HG03108 (cell line): ENCODE results near the gene MAB21L4.

Source experiments
- ATAC-seq: cut with Tn5 transposase; IDR thresholded peaks from one replicate; pipeline ENCODE4 v1.9.1; 2021; ENCODE audit warnings: moderate library complexity; ENCODE audit not compliant: unreplicated experiment

Gene MAB21L4

GRCh38 chr2:240869109-240869955, 26.6 kb downstream of the MAB21L4 start:
- no peak for ATAC-seq

DNA sequence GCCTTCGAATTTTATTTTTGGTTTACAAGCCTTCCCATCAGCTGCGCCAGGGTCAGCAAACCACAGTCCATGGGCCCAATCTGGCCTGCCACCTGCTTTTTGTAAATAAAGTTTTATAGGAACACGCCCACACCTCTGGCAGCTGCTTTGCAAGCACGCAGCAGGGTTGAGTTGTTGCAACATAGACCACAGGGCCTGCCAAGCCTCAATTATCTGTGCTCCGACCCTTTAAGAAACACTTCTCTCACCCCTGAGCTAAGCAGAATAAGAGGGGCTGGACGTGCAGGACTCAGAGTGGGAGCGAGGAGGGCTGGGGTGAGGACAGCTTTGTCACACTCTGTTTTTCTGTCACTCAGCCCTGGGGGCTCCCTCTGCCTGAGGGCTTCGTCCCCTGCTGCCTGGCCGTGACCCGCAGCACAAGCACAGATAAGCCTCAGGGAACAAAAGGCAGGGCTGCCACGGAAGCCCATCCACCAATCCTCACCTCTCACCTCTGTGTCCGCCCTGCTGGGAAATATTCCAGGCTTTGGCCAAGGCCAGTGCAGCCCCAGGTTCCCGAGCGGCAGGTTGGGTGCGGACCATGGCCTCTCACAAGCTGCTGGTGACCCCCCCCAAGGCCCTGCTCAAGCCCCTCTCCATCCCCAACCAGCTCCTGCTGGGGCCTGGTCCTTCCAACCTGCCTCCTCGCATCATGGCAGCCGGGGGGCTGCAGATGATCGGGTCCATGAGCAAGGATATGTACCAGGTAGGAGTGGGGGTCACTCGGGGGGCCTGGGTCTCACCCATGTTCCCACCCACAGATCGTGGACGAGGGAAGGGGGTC, 27.5 kb downstream of the MAB21L4 start, which contains the start of gene AGXT:
AGXT (plus strand) TSS at position 539 of the 823 bp plus-strand sequence; CDS start at position 581, 42 bp downstream.
- ATAC-seq = no peak

- ATAC-seq = no peak
Observed at GRCh38 chr2:240865391-240865790, 30.6 kb downstream of the MAB21L4 start.

DNA sequence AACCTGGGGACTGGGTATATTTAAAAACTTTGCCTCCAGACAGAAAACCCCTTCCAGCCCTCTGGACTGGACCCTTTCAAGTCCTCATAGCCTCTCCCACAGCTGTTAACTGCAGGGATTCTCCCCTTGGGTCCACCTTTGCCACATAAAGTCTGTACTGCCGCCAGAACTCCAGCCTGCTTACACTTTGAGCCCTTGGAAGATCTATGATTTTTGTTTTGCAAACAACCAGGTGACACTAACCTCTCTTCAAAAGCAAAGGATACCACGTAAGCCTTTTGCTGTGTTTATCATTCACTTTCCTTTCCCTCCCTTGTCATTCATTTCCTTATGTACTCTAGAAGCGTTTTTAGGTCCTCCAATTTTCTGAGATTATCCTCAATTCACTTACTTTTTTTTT, 31.5 kb downstream of the MAB21L4 start:
- ATAC-seq = no peak

DNA sequence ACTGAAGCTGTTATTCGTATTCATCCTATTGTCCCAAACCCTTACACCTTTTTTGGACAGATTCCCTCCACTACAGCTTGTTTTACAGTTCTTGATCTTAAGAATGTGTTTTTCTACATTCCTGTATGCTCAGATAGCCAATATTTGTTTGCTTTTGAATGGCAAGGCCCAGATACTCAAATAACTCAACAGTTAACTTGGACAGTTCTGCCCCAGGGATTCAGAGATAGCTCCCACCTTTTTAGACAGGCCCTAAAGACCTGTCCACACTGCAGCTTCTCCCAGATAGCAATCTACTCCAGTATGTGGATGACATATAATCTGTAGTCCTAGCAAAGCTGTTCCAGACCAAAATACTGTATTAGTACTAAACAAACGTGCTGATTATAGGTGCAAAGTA, 34.4 kb downstream of the MAB21L4 start:
- ATAC-seq = no peak

DNA sequence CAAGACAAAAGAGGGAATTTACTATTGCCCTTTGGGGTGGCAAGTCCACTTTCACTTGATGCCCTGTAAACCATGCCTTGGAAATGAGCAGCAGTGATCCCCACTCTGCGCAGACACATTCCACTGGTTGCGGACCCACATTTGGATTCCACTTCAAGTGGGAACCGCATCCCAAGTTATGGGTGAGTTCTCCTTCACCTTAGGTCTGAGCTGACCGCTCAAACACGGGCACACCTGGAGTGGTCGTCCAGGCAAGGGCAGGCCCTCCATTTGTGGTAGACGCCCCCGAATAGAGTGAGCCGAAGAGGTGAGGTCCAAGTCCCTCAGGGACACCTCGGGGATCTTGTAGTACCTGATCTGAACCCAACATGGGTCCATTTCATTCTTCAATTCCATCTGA, 37.1 kb downstream of the MAB21L4 start:
- ATAC-seq = no peak

DNA sequence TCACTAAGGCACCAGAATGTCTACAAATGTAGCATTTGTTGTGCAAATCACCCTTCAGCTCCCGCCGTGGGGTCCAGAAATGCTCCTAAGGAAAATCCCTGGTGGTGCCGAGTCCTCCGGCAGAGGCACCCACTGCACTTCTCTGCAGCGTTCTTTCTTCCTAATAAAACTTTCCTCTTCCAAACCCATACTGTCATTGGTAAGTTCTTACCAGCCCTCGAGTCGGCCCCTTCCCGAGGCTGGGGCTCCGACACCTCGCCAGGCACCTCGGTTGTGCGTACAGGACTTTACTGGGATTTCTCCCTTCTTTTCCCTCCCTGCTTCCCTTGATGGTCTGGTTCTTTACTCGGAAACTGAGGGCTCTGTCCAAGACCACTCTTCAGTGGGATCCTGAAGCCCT, 37.6 kb downstream of the MAB21L4 start:
- ATAC-seq = no peak

GRCh38 chr2:240857039-240858008, 38.6 kb downstream of the MAB21L4 start:
- ATAC-seq = no peak

DNA sequence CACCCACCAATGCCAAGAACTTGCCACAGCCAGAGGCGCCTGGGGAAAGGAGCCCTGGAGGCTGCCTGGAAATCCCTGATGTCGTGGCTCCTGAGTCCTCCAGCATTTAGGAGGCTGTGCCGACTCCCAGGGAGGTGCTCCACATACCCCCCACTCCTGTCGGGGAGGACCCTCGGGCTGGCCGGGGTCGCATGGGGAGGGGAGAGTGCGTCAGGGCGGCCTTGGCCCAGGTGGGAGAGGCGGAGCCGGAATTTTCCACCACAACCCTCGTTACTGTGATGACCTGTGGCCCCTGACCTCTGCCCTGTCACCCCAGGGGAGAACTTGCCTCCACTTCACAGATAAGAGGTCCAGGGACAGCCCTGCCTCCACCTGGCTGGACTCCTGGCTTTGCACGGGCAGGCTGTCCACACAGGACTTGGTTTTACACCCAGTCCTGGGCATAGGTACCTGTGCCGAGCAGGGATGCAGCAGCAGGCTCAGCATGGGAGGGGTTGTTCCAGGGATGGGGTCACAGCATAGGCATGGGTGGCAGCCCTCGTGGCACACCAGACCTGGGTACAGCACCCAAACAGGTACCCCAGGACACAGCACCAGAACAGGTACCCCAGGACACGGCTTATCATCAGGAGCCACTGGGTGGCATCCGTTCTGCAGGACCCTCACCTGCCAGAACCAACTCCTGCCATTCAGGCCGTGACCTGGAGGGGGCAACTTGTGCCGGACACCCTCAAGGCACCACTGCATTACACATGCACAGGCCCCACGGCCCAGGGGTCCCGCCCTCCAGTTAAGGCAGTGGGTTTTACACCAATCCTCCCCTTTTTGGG, 39.6 kb downstream of the MAB21L4 start:
- no peak for ATAC-seq

- no peak for ATAC-seq
Observed at GRCh38 chr2:240855670-240856069, 40.3 kb downstream of the MAB21L4 start.

DNA sequence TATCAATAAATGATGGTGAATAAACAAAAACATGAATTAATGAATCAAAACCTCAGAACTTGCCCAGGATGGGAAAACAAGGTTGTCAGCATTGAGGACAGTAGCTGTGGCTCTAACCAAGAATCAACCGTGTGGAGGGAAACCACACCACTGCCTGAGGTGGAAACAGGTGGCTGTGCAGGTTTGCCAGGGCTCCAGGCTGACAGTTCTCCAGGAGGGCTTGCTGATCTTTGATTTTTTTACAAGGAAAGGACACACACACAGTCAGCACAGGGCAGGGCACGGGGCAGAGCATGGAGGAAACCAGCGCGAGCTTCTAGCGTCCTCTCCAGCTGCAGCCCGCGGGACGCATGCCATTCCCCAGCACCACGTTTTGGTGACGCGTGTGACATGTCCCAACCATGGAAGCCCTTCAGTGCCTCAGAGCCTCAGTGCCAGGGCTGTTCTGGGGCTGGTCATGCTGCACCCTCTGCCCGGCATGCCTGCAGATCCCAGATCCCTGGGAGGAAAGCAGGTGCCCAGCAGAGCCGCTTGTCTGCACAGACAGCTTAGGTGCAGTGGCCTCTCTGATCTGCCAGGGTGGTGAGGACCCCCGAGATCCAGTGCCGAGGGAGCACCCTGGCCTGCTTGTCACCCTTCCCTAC, 43.2 kb downstream of the MAB21L4 start:
- no peak for ATAC-seq

DNA sequence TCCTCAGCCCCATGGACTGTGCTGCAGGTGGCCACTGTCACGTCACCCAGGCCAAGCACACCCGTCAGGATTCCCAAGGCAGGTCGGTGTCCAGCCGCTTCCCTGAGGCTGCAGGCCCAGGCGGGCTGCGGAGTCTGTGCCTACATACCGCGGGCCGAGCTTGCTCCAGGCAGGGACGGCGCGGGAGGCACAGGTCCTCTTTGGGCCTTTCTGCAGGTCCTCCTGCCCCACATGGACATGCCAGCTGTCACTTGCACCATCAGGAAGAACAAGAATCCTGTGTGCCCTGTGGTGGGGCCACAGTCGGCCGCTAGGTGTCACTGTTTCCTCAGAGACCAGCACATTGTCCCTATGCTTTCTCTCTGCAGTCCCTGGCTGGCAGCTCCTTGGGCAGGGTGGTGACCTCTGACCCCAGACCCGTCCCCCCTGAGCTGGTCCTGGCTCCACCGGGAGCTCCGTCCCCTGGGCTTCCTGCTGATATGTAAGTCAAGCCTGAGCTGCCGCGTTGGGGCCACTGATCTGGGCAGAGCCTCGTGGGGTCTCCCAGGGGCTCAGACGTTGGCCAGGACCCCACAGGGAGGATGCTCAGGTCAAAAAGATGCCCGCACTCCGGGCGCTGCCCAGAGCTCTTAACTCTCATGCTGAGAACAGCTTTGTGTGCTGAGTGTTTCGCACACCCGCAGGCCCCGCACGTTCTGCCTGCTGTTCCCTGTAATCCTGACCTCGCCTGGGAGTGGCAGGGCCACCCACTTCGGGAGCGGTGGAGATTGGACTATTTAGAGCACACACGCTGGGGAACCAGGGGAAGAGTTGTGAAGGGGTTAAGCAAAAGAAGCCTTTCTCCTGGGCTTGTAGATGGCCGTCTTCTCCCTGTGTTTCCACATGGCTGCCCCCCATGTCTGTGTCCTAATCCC, 44.6 kb downstream of the MAB21L4 start:
- no peak for ATAC-seq

DNA sequence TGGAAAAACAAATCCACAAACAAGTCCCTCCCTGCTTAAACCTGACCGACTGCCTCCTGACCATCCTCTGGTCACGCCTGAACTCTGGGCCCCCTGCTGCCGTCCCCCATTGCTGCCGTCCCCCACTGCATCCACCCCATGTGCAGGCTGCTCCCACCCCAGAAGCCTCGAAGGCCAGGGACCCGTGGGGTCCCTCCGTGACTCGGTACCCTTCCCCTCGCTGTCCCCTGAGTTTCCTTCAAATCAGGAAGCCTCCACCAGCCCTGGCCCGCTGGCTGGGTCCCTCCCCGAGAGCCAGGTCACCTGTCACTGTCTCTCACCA, 45.2 kb downstream of the MAB21L4 start:
- ATAC-seq = no peak

GRCh38 chr2:240850026-240850425, 45.9 kb downstream of the MAB21L4 start:
- no peak for ATAC-seq

- ATAC-seq = no peak
Observed at GRCh38 chr2:240848900-240849680, 46.9 kb downstream of the MAB21L4 start.

DNA sequence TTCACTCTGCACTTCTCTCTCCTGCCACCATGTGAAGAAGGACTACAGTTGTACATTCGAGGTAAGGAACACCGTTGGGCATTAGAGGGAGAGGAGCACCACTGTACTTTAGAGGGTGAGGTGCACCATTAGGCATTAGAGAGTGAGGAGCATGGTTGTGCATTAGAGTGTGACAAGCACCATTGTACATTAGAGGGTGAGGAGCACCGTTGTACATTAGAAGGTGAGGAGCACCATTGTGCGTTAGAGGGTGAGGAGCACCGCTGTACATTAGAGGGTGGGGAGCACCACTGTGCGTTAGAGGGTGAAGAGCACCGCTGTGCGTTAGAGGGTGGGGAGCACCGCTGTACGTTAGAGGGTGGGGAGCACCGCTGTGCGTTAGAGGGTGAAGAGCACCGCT, 48.1 kb downstream of the MAB21L4 start:
- ATAC-seq = no peak

- ATAC-seq = no peak
Observed at GRCh38 chr2:240846873-240847595, 48.9 kb downstream of the MAB21L4 start.
